K562 (cell line): ENCODE data around the gene TMCC1. TPM values are rescaled to one million over a fixed set of nuclear protein-coding genes. Genes with fewer than 3 reads are reported as not detected.

ENCODE experiments used
- ATAC-seq: fragments of 200-7000 bp; cut with Tn5 transposase; 3 replicates; pipeline ENCODE4 v1.9.1; 2020; ENCODE audit warnings: moderate library complexity
- BruUV-seq: library from RNA; stranded (reverse); fragments of 400-500 nt; replicated peaks from 2 replicates; lab custom pipeline; 2021; lab: Mats Ljungman, UMichigan
- CTCF ChIA-PET: fragments of 300-600 bp; formaldehyde crosslinking; extraction: SDS; loops from one replicate; lab custom pipeline; 2021; ENCODE audit warnings: low intra/inter-chr PET ratio; lab: Yijun Ruan, JAX
- POLR2A ChIA-PET: fragments of 300-600, 350-650 bp; sonication (Branson Sonifier 250); formaldehyde crosslinking; extraction: SDS; loops from one replicate; lab custom pipeline; 2021; ENCODE audit warnings: antibody characterized with exemption, inconsistent platforms; lab: Yijun Ruan, JAX
- DNase-seq, 4 experiments: peaks; one replicate each; pipeline versions ENCODE4 v3.0.0 to v3.0.0-alpha.2; 2011 to 2018; ENCODE audit warnings: low spot score in 3 of 4, mixed read lengths in 3 of 4; ENCODE audit errors: extremely low read depth in 1 of 4
- FAIRE-seq: peaks from 2 replicates; lab custom pipeline; 2011; peaks lifted over from hg19 to GRCh38; lab: Jason Lieb, UNC
- H2AFZ ChIP-seq: 2 replicates; pipeline ENCODE4 v1.6.0; 2011; ENCODE audit warnings: low read depth, low read length, control low read depth, inconsistent platforms
- H3K27ac ChIP-seq: fragments of 200-600 bp; 3 replicates; pipeline ENCODE4 v1.8.0; 2011; ENCODE audit warnings: low read depth, mild to moderate bottlenecking, control low read depth, inconsistent platforms, low read length, moderate library complexity, mixed read lengths; ENCODE audit errors: extremely low read depth
- H3K27me3 ChIP-seq, 2 experiments: fragments of 300-600 bp in 1 of 2; 2 replicates in 1 of 2; 3 replicates in 1 of 2; pipeline versions ENCODE4 v1.6.0 to v1.8.0; 2011; ENCODE audit warnings: inconsistent platforms in 2 of 2, low read length in 2 of 2, mild to moderate bottlenecking in 1 of 2, mixed read lengths in 1 of 2, moderate library complexity in 1 of 2; ENCODE audit not compliant: control insufficient read depth in 2 of 2, insufficient read depth in 2 of 2
- H3K36me3 ChIP-seq: fragments of 300-600 bp; 3 replicates; pipeline ENCODE4 v1.8.0; 2011; ENCODE audit warnings: mild to moderate bottlenecking, low read length, inconsistent platforms; ENCODE audit not compliant: control insufficient read depth, insufficient read depth
- H3K4me1 ChIP-seq, 2 experiments: fragments of 200-600 bp in 1 of 2; replicated peaks in 1 of 2; 2 replicates in 1 of 2; 3 replicates in 1 of 2; pipeline versions ENCODE4 v1.5.1 to v1.8.0; 2011; ENCODE audit warnings: inconsistent platforms in 2 of 2, low read length in 2 of 2, mild to moderate bottlenecking in 1 of 2, mixed read lengths in 1 of 2, moderate library complexity in 1 of 2; ENCODE audit not compliant: control insufficient read depth in 2 of 2, insufficient read depth in 2 of 2
- H3K4me2 ChIP-seq: 2 replicates; pipeline ENCODE4 v1.6.1; 2011; ENCODE audit warnings: low read length, control low read depth, inconsistent platforms, mixed read lengths; ENCODE audit not compliant: insufficient read depth
- H3K4me3 ChIP-seq: fragments of 200-600 bp; sonication (generic), shearing (Covaris generic); 2 replicates; pipeline ENCODE4 v1.5.1; 2016; ENCODE audit warnings: control low read depth, inconsistent platforms
- H3K79me2 ChIP-seq: fragments of 200-600 bp; 3 replicates; pipeline ENCODE4 v1.8.0; 2011; ENCODE audit warnings: low read length, inconsistent platforms; ENCODE audit not compliant: control insufficient read depth, insufficient read depth
- H3K9ac ChIP-seq, 2 experiments: 2 replicates each; pipeline versions ENCODE4 v1.6.0 to v1.6.1; 2011; ENCODE audit warnings: low read depth in 2 of 2, low read length in 2 of 2, control low read depth in 1 of 2, inconsistent platforms in 1 of 2, mild to moderate bottlenecking in 1 of 2, mixed read lengths in 1 of 2; ENCODE audit not compliant: insufficient read depth in 1 of 2
- H3K9me1 ChIP-seq: one replicate; pipeline ENCODE4 v1.6.0; 2011; ENCODE audit warnings: inconsistent platforms, mild to moderate bottlenecking, low read length, moderate library complexity; ENCODE audit not compliant: control insufficient read depth, insufficient read depth
- H3K9me3 ChIP-seq: replicated peaks from 2 replicates; pipeline ENCODE4 v1.5.1; 2011; ENCODE audit warnings: low read depth, low read length, inconsistent platforms; ENCODE audit not compliant: control insufficient read depth, insufficient read depth
- H4K20me1 ChIP-seq: replicated peaks from 2 replicates; pipeline ENCODE4 v1.6.1; 2011; ENCODE audit warnings: low read length, inconsistent platforms, mixed read lengths; ENCODE audit not compliant: control insufficient read depth, insufficient read depth
- ASH1L ChIP-seq: fragments of 450-650 bp; IDR thresholded peaks from 2 replicates; pipeline ENCODE4 v1.6.1; 2018; ENCODE audit warnings: borderline replicate concordance, mild to moderate bottlenecking, low read depth; ENCODE audit not compliant: partially characterized antibody
- CHD4 ChIP-seq: fragments of 200-600 bp; sonication (generic); IDR thresholded peaks from 3 replicates; pipeline ENCODE4 v1.6.1; 2012; ENCODE audit warnings: low read depth, mild to moderate bottlenecking, mixed read lengths, low read length, inconsistent platforms; ENCODE audit not compliant: insufficient read depth, insufficient replicate concordance, poor library complexity, severe bottlenecking
- CREB3L1 ChIP-seq: fragments of 450-650 bp; IDR thresholded peaks from 2 replicates; pipeline ENCODE4 v1.6.1; 2014; ENCODE audit warnings: low read depth, mild to moderate bottlenecking, moderate library complexity, borderline replicate concordance
- FOS ChIP-seq: IDR thresholded peaks from 3 replicates; pipeline ENCODE4 v1.6.1; 2011; ENCODE audit not compliant: insufficient read length; ENCODE audit errors: extremely low read depth
- GABPB1 ChIP-seq: sonication (generic); formaldehyde crosslinking; IDR thresholded peaks from 2 replicates; pipeline ENCODE4 v1.8.0; 2022; ENCODE audit warnings: mild to moderate bottlenecking, missing genetic modification reagents
- ILF3 ChIP-seq: fragments of 450-650 bp; IDR thresholded peaks from 2 replicates; pipeline ENCODE4 v1.6.1; 2018; ENCODE audit warnings: antibody characterized with exemption, mild to moderate bottlenecking, moderate library complexity, borderline replicate concordance
- IRF9 ChIP-seq: fragments of 450-650 bp; IDR thresholded peaks from 2 replicates; pipeline ENCODE4 v1.6.1; 2016; ENCODE audit warnings: missing biosample characterization, missing genetic modification characterization
- KLF1 ChIP-seq: fragments of 450-650 bp; IDR thresholded peaks from 2 replicates; pipeline ENCODE4 v1.6.1; 2016; ENCODE audit warnings: missing genetic modification characterization, missing compliant biosample characterization
- MTF1 ChIP-seq: fragments of 250-450 bp; sonication (Bioruptor Pico); IDR thresholded peaks from 2 replicates; pipeline ENCODE4 v1.9.0; 2021; ENCODE audit warnings: moderate library complexity, mild to moderate bottlenecking, inconsistent platforms, borderline replicate concordance
- MYC ChIP-seq, 2 experiments: fragments of 250-450 bp in 1 of 2; sonication (Bioruptor Pico) in 1 of 2; IDR thresholded peaks; 2 replicates each; pipeline versions ENCODE4 v1.5.1 to v1.6.1; 2012 to 2021; ENCODE audit warnings: low read depth in 2 of 2, borderline replicate concordance in 1 of 2, improper control_type of control experiment in 1 of 2, low read length in 1 of 2, mild to moderate bottlenecking in 1 of 2, moderate library complexity in 1 of 2
- NFIC ChIP-seq: fragments of 450-650 bp; IDR thresholded peaks from 2 replicates; pipeline ENCODE4 v1.6.1; 2017; ENCODE audit warnings: mild to moderate bottlenecking, inconsistent platforms
- NRF1 ChIP-seq, 2 experiments: fragments of 450-650 bp; IDR thresholded peaks in 1 of 2; conservative IDR thresholded peaks in 1 of 2; 2 replicates each; pipeline ENCODE4 v1.6.1; 2014; ENCODE audit warnings: mild to moderate bottlenecking in 2 of 2
- RB1 ChIP-seq: fragments of 450-650 bp; IDR thresholded peaks from 2 replicates; pipeline ENCODE4 v1.6.1; 2017; ENCODE audit warnings: low read depth, mild to moderate bottlenecking
- SAFB ChIP-seq: fragments of 200-400 bp; formaldehyde crosslinking; IDR thresholded peaks from 2 replicates; pipeline ENCODE4 v1.6.1; 2017; ENCODE audit warnings: low read depth, low read length, borderline replicate concordance
- TSC22D4 ChIP-seq: fragments of 450-650 bp; IDR thresholded peaks from 2 replicates; pipeline ENCODE4 v1.6.1; 2016; ENCODE audit warnings: missing genetic modification characterization, missing biosample characterization, control low read depth
- ZBTB1 ChIP-seq: sonication (generic); formaldehyde crosslinking; IDR thresholded peaks from 2 replicates; pipeline ENCODE4 v1.8.1; 2023; ENCODE audit warnings: missing genetic modification reagents, low read depth, mild to moderate bottlenecking, borderline replicate concordance
- ZFX ChIP-seq: sonication (generic); formaldehyde crosslinking; IDR thresholded peaks from 2 replicates; pipeline ENCODE4 v1.8.0; 2022; ENCODE audit warnings: mild to moderate bottlenecking, missing genetic modification reagents, moderate library complexity
- ZNF57 ChIP-seq: fragments of 450-650 bp; formaldehyde crosslinking; IDR thresholded peaks from 2 replicates; pipeline ENCODE4 v1.4.0; 2020; ENCODE audit warnings: mild to moderate bottlenecking, moderate library complexity
- ZNF766 ChIP-seq: fragments of 200-800 bp; sonication (Bioruptor generic); conservative IDR thresholded peaks from 2 replicates; pipeline ENCODE4 v1.6.1; 2016; ENCODE audit warnings: missing genetic modification characterization, missing compliant biosample characterization
- WGBS: fragments of 100-300 bp; shearing (Covaris generic); methylation state at CpG from one replicate; pipeline ENCODE4 v1.1.6; 2016; ENCODE audit warnings: low coverage, mixed read lengths; ENCODE audit not compliant: insufficient coverage; ENCODE audit errors: missing lambda C conversion rate; 5-methylcytosine and 5-hydroxymethylcytosine counted together
- in situ Hi-C: fragments of 300-500 bp; cut with MboI; formaldehyde crosslinking; loops from 4 replicates; pipeline ENCODE4 v1.15.0; 2018; ENCODE audit warnings: inconsistent platforms, mixed read lengths
- intact Hi-C: fragments of 100-400 bp; cut with micrococcal nuclease; formaldehyde crosslinking; loops from 2 replicates; pipeline ENCODE4 v1.14.2; 2022
- polyA plus RNA-seq, 8 experiments: library from polyadenylated mRNA; depleted of rRNA in 4 of 8; stranded (reverse) in 5 of 8; unstranded in 3 of 8; fragments of >200 nt; fragmentation: Nextera tagmentation in 2 of 8; fragmentation: Illumina TruSeq in 1 of 8; extraction: Ambion mirVana in 2 of 8; extraction: Trizol in 1 of 8; gene quantifications; 2 replicates each; pipeline versions ENCODE4 v1.2.1 to v1.2.3, GENCODE V29; 2011 to 2014; ENCODE audit warnings: inconsistent platforms in 1 of 8, missing spikeins in 1 of 8
- total RNA-seq, 7 experiments: library from RNA; depleted of rRNA in 6 of 7; stranded (reverse); fragments of >200 nt in 6 of 7; fragmentation: Illumina TruSeq in 2 of 7; extraction: Trizol in 2 of 7; gene quantifications; 2 replicates each; pipeline versions ENCODE4 v1.2.1 to v1.2.3, GENCODE V29; 2011 to 2021; ENCODE audit warnings: low replicate concordance in 1 of 7

TMCC1 gene
- total and polyA plus RNA-seq, 9 of the 15 experiments (the other 6 are each of a cell fraction or from before 2014, with no cell fraction given): 0.89 to 8.7 (median 4.0) TPM

- in situ Hi-C loops (no loop called here), intact Hi-C loops (loop anchor here (10.0 kb wide), 1 partner anchor 221 kb away; no protein-coding TSS in a partner anchor)
- ChIA-PET POLR2A (interaction anchor here (1.3 to 1.5 kb wide), 2 partner anchors 9 to 81 kb away, joined by 3 to 9 read pairs; no protein-coding TSS in a partner anchor), CTCF (no interaction called here)
- no peaks in the 10 kb centered on the region for H3K27me3 ChIP-seq
- H3K9me1 ChIP-seq: no peaks in the 10 kb centered on the region
- H3K9me3 ChIP-seq: no peaks in the 10 kb centered on the region
- peak; percentile 4 for ATAC-seq
- H4K20me1 ChIP-seq: peaks cover 16% of the 10 kb centered on the region; the same call in 1 of the 2 replicates
- H3K4me1 ChIP-seq: peaks cover 30 to 74% of the 10 kb centered on the region in 2 experiments; a peak in 4 of 5 replicates
- peak in 1 of 4 experiments; percentile 39 for DNase-seq
- H3K79me2 ChIP-seq: peaks cover 49% of the 10 kb centered on the region
- peak overlapping the region; percentile 68 for H2AFZ ChIP-seq
- BruUV-seq: no TSS peak
- H3K9ac ChIP-seq: peak overlapping the region; percentile 34 to 89; a peak in 3 of 4 replicates
- H3K4me3 ChIP-seq: peak overlapping the region; percentile 43
- peaks cover 3% of the 10 kb centered on the region; the same call in 2 of the 3 replicates for H3K36me3 ChIP-seq
- peak overlapping the region; percentile 78 for H3K4me2 ChIP-seq
- 5% methylated on average over 26 of the region's 98 CpGs for WGBS
- peak overlapping the region; percentile 48; the same call in 1 of the 3 replicates for H3K27ac ChIP-seq
- FAIRE-seq: no peak
- no peak for TF ChIP-seq ZBTB1 (CRISPR knock-in tag)
- no peak for TF ChIP-seq CREB3L1
- no peak for TF ChIP-seq ZNF766 (CRISPR knock-in tag)
- peak; percentile 32; the same call in 1 of the 2 replicates for TF ChIP-seq MYC (IDR thresholded peaks at IDR 0.05; ENCODE audit: low read depth, low read length)
- no peak for TF ChIP-seq MYC (CRISPR knock-in tag; IDR thresholded peaks at IDR 0.05; ENCODE audit: borderline replicate concordance, low read depth)
- peak in 1 of 2 experiments; percentile 11; a peak in 1 of 4 replicates for TF ChIP-seq NRF1 (conservative IDR thresholded peaks at IDR 0.05 in 1 of 2, IDR thresholded peaks at IDR 0.05 in 1 of 2)
- TF ChIP-seq MTF1 (CRISPR knock-in tag): no peak
- peak; percentile 59 for TF ChIP-seq ZFX (CRISPR knock-in tag)
- TF ChIP-seq GABPB1 (CRISPR knock-in tag): peak; percentile 58; the same call in 1 of the 2 replicates
- no peak for TF ChIP-seq CHD4
- TF ChIP-seq SAFB: peak; percentile 66; the same call in 1 of the 2 replicates
- 0 out of 2 replicates have a peak, but pooled peaks have one; percentile 18 for TF ChIP-seq RB1
- peak; percentile 47 for TF ChIP-seq NFIC
- no peak for TF ChIP-seq ASH1L
- no peak for TF ChIP-seq FOS
- no peak for TF ChIP-seq IRF9 (tag)
- no peak for TF ChIP-seq KLF1 (tag)
- TF ChIP-seq TSC22D4 (tag): no peak
- no peak for TF ChIP-seq ILF3
- no peak for TF ChIP-seq ZNF57
Observed at GRCh38 chr3:129605922-129606635, 287.4 kb downstream of the TMCC1 start.
